HG03521 (cell line): Measurements from ENCODE around the gene SNRNP25.

Experiments
- ATAC-seq: cut with Tn5 transposase; IDR thresholded peaks from one replicate; pipeline ENCODE4 v1.9.1; 2021; ENCODE audit warnings: mild to moderate bottlenecking, moderate library complexity; ENCODE audit not compliant: unreplicated experiment

The SNRNP25 gene

DNA sequence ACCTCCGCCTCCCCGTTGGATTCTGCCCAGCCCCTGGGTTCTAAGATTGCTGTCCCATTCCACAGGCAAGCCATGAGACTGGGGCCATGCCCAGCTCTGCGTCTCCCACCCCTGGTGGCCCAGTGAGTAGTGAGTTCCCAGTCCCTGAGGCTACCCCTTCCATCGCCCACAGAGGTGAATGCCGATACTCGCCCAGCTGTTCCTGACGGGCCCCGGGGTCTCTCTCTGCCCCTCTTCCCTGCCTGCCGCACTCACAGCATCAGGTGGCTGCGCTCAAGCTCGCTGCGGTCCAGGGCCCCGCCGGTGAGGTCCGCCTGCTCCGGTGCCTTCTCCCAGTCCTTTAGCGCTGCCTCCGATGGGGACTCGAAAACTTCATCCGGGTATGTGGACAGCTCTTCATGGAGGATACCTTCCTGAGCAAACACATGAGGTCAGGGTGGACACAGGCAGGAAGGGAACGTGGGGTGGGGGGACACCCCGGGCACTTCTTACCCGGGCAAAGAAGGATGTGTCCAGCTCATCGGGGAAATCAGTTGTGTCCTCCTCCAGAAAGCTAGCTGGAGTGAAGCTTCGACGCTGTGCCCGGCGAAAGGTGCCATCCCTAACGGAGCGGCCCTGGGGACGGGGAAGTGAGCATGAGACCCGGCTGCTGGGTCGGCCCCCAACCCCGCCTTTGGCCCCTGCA lies 8.8 kb downstream of the SNRNP25 start:
- ATAC-seq, result no peak

DNA sequence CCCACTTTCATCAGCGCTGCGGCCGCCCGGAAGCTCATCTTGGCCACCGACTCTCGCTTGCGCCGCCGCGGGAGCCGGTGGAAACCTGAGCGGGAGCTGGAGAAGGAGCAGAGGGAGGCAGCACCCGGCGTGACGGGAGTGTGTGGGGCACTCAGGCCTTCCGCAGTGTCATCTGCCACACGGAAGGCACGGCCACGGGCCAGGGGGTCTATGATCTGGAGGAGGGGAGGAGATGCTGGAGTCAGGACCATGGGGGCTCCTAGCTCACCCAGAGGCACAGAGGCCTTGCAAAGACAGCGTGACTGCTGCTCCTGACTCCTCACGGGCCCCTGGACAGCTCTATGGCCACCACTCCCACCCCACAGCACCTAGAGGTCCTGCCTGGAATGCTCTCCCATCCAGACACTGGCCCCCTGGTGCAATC lies 9.4 kb downstream of the SNRNP25 start:
- ATAC-seq, result no peak

- ATAC-seq, result no peak
These were observed 9.8 kb downstream of the SNRNP25 start for GRCh38 chr16:63466-63865.

DNA sequence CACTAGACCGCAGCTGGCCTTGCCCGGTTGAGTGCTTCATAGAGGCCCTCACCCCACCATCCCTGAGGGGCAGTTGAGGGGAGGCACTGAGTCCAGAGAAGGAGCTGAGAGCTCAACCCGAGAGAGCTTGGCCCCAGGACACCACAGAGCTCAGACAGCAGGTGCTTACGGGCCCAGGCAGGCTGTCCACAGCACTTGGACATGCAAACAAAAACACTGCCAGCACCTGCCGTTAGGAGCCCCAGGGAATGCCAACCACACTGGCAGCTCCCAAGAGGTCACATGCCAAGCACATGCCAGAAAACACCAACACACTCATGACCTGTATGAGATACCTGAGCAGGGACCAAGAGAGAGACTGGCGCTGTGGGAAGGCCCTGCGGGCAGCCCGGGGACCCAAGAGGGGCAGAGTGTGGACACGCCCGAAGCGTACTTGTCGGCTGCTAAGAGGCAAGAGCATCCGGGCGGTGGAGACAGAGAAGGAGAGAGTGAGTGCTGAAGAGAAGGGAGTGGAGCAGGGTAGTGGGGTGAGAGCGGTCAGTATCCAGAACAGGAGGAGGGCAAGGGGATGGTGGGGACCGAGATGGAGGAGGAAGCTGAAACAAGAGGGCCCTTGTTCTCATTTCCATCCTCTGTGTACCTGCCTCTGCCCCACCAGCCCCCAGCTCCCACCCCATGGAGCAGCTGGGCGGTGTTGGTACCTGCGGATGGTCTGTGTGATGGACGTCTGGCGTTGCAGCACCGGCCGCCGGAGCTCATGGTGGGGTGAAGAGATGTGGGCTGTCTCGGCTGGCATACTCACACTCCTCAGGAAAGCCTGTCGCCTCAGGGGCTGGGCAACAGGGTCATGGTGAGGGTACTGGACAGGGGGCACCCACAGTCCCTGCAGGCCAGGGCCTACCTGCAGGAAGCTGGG lies 10.6 kb downstream of the SNRNP25 start:
- ATAC-seq, result no peak

DNA sequence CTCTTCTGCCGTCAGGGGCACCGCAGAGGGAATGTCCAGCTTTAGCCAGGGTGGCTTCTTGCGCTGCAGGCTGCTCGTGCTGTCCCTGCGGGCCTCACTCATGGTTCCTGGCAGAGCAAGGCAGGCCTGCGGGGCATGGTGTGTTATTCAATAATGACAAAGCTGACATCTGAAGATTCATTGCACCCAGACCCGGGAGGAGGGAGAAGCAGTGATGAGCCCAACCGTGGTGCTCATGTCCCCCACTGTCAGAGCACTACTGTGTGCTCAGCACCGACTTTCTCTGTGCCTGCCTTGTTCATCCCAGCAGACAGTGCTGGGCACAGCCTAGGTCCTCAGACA lies 11.3 kb downstream of the SNRNP25 start:
- no peak for ATAC-seq

DNA sequence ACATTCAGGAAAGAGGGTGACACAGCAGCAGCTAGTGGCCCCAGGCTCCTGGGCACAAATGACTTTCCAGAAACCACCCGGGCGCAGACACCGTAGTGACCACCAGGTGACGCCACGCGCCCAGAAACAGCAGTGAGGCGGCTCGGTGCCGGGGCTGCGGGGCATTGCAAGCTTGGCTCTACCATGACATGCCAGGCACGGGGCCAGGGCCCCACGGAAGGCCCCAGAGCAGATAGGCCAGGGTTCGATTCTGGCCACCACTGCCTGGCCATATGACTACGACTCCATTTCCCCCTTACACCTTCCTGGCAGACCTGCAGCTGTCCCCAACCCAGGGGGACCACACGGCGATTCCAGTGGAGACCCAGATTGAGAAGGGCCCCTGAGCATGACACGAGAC lies 12.1 kb downstream of the SNRNP25 start:
- ATAC-seq, result no peak

- ATAC-seq, result no peak
These were observed 12.9 kb downstream of the SNRNP25 start for GRCh38 chr16:66309-67182.

DNA sequence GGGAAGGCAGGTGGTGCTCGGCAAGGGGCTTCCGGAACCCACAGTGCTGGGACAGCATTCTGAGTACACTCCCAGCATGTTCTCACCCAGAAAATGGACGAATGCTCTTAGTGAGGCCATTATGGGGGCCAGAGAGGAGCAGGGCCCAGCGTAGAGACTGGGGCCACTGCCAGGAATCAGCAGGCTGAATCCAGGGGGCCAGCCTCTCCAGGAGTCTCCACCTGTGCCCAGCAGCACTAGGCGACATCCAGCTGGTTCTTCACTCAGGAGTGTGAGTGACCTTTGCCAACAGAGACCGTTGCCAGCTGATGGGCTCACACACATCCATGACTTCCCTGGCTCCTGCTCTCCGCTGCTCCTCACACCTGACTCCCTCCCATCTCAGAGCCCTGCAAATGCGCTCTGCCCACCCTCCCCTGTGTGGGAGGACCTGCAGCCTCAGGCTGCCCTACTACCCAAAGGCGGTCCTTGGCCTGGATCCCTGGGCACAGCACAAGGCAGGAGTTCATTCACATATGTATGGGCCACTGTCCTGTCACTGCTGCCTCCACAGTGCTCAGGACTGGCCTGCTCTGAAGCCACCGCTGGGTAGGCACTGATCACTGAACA lies 13.7 kb downstream of the SNRNP25 start:
- ATAC-seq, result no peak

DNA sequence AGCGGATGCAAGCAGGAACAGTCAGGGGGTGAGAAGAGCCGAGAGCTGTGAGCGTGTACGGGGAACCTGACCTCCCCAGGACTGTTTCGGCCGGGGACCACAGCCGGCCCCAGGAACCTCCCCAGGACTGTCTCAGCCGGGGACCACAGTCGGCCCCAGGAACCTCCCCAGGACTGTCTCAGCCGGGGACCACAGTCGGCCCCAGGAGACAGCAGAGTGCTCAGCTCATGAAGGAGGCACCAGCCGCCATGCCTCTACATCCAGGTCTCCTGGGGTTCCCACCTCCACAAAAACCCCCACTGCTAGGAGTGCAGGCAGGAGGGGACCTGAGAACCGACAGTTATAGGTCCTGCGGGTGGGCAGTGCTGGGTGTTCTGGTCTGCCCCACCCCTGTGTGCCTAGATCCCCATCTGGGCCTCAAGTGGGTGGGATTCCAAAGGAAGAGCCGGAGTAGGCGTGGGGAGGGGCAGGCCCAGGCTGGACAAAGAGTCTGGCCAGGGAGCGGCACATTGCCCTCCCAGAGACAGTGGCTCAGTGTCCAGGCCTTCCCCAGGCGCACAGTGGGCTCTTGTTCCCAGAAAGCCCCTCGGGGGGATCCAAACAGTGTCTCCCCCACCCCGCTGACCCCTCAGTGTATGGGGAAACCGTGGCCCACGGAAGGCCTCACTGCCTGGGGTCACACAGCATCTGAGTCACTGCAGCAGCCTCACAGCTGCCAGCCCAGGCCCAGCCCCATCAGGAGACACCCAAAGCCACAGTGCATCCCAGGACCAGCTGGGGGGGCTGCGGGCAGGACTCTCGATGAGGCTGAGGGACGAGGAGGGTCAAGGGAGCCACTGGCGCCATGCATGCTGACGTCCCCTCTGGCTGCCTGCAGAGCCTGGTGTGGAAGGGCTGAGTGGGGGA lies 14.5 kb downstream of the SNRNP25 start:
- no peak for ATAC-seq

DNA sequence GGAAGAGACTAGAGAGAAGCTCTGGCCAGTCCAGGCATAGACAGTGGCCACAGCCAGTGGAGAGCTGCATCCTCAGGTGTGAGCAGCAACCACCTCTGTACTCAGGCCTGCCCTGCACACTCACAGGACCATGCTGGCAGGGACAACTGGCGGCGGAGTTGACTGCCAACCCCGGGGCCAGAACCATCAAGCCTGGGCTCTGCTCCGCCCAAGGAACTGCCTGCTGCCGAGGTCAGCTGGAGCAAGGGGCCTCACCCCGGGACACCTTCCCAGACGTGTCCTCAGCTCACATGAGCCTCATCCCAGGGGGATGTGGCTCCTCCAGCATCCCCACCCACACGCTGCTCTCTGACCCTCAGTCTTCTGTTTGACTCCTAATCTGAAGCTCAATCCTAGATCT lies 15.6 kb downstream of the SNRNP25 start:
- ATAC-seq, result no peak

DNA sequence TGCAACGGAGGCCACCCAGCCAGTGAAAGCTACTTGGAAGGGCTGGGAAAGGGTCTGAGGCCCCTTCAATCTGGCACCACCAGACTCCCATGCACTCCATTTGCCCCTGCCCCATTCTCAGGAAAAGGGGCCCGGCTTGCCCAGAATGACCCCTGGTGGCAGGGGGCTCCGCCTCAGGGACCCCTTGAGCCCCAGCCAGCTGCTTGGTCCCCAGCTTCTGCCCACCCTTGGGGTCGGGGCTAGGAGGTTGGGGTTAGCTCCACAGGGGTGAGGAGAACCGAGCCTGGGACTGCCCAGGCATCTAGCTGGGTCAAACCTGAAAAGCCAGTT lies 17.5 kb downstream of the SNRNP25 start:
- no peak for ATAC-seq

GRCh38 chr16:71540-72401 lies 18.1 kb downstream of the SNRNP25 start:
- no peak for ATAC-seq

DNA sequence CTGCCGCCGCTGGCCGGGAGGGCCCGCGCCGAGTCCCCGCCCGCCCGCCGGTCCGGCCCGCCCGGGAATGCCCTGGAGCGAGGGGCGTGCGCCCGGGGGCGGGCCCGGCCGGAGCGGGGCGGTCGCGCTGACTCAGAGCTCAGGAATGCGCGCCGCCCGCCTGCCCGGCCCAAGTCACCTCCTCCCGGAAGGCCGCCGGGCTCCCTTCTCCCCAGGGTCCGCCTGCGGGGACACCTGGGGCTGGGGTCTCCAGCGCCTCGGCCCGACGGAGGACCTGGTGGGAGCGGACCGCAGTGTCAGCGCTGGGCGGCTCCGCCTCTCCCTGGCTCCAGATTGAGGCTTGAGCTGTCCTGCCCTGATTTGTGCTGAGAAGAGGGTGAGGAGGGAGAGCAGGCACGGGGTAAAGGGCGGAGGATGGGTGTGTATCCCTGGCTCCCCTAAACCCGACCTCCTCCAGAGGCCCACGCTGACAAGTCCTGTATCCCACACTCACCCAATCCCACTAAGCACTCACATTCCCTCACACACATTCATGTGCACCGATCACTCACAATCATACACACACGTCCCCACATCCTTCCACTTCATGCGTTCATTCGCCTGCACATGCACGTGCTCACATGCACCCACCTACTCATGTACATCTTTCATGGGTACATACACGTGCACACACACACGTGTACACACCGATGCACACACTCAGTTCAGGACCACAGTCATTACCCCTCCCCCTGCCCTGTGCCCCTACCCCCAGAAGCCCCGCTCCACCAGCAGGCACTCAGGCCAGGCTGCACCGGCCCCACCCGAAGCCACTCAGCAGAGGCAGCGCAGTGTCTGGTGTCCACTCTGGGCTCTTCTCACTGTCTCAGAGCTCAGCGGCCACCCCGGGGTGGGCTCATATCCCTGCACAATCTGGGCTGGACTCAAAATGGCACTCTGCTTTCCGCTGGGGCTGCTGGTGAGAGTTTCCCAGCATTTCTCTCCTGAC lies 19.2 kb downstream of the SNRNP25 start, which contains the start of gene RHBDF1:
Gene RHBDF1 (minus strand): TSS at position 71 of the 988 bp plus-strand sequence. CDS start 7,616 bp downstream, outside the sequence.
- ATAC-seq, result no peak

- ATAC-seq, result no peak
These were observed 20.6 kb downstream of the SNRNP25 start for GRCh38 chr16:74051-74746.

- no peak for ATAC-seq
These were observed 21.2 kb downstream of the SNRNP25 start for GRCh38 chr16:74747-75334.

- ATAC-seq, result no peak
These were observed 22.2 kb downstream of the SNRNP25 start for GRCh38 chr16:75580-76501.
